Measurements from ENCODE around the gene DHX16. TPM values are rescaled to one million over a fixed set of nuclear protein-coding genes. Genes with fewer than 3 reads are reported as not detected.

The DHX16 gene
- total and polyA plus RNA-seq, 2 experiments from 2014 or later = 36.2 to 36.7 TPM

DNA sequence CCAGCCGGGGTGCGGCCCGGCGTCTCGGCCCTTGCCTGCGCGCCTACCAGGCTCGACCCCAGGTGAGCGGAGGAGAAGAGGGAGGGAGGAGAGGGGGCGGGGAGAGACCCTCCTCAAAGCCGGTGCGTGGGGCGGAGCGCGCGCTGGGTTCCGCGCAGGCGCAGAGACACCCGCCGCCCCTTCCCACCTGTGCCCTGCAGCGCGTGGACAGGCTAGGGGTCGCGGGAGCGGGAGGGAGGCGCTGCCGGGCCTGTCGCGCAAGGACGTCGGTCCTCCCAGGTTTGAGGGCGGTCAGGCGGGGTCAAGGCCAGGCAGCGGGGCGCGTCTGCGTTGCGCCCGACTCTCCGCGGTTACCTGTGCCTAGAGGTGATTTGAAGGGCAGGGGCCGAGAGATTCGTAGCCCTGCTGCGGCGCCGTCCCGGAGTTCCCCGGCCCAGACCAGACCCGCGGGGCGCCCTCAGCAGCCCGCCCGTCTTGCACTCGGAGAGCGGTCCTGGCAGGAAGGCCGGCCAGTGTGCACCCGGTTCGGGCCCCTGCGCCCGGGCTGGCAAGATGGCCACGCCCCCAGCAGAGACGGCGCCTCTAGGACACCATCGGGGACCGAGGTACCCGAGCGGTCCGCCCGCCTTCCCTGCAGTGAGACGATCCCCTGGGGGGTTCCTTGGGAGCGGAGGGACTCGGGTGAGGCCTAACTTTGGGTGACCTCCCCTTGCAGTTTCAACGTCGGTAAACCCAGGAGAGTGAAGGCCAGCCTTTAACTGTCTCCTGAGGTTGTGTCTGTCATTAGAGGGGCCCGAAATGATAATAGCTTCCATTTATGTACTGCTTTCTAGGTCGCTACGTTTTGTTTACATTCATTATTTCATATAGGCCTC lies 25.3 kb downstream of the DHX16 start:
- Histone ChIP-seq H3K27me3 (no peaks in the 10 kb centered on the region), H3K4me1 (ENCODE audit: low read depth) (peaks cover 7% of the 10 kb centered on the region), H3K9me3 (ENCODE audit: low read depth) (no peaks in the 10 kb centered on the region), H3K4me3 (peak overlapping the region; percentile 64), H3K27ac (peak overlapping the region; percentile 83), H3K36me3 (peaks cover 18% of the 10 kb centered on the region)
- DNase-seq (ENCODE audit: low read depth in 1 of 2, low spot score in 1 of 2) = peak; percentile 55 to 88
- TF ChIP-seq, protein P1, sequence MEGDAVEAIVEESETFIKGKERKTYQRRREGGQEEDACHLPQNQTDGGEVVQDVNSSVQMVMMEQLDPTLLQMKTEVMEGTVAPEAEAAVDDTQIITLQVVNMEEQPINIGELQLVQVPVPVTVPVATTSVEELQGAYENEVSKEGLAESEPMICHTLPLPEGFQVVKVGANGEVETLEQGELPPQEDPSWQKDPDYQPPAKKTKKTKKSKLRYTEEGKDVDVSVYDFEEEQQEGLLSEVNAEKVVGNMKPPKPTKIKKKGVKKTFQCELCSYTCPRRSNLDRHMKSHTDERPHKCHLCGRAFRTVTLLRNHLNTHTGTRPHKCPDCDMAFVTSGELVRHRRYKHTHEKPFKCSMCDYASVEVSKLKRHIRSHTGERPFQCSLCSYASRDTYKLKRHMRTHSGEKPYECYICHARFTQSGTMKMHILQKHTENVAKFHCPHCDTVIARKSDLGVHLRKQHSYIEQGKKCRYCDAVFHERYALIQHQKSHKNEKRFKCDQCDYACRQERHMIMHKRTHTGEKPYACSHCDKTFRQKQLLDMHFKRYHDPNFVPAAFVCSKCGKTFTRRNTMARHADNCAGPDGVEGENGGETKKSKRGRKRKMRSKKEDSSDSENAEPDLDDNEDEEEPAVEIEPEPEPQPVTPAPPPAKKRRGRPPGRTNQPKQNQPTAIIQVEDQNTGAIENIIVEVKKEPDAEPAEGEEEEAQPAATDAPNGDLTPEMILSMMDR (IDR thresholded peaks at IDR 0.05; ENCODE audit: low read depth, low read length) = no peak

DNA sequence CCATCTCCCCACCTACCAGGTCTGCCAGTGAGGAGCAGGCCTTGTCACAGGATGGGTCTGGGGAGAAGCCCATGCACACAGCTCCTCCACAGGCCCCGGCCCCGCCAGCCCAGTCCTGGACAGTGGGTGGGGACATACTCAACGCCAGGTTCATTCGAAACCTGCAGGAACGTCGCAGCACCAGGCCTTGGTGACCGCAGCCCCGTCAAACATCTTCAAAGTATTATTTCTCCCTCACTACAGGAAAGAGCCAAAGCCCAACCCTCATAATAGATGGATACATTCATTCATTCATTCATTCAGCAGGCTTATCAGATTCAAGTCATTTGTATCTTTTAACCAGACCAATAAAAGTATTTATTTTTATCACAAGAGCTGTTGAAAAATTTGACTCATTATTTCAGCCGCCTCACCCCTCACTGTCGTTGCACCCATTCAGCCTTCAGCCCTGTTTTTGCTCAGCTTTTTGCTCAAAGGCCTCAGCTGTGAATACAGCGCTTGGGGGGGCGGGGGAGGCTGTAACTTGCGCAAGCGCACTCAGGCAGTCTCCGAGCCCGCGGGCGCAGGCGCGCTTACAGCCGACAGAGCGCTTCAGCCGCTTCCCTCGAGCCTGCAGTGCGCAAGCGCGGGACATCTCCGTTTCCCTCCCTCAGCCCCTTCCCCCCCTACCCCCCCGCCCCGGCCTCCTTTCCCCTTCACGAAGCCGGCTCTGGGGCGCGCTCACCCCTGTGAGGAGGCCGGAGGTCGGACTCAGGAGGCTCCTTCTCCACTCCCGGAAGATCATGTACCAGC lies 26.2 kb downstream of the DHX16 start, which contains the start of gene C6orf136:
Gene C6orf136 (plus strand): TSS at position 684 of the 792 bp plus-strand sequence. CDS start 99 bp downstream, at position 783.
- Histone ChIP-seq H3K4me3 (peak within 1 kb of the TSS; percentile 64), H3K27me3 (no peaks in the 10 kb centered on the region), H3K27ac (peak within 1 kb of the TSS; percentile 83), H3K4me1 (ENCODE audit: low read depth) (peaks cover 7% of the 10 kb centered on the region), H3K9me3 (ENCODE audit: low read depth) (no peaks in the 10 kb centered on the region), H3K36me3 (peaks cover 10% of the 10 kb centered on the region)
- DNase-seq (ENCODE audit: low read depth in 1 of 2, low spot score in 1 of 2) = peak; percentile 93 to 95
- TF ChIP-seq, protein P1 (IDR thresholded peaks at IDR 0.05; ENCODE audit: low read depth, low read length) = no peak

DNA sequence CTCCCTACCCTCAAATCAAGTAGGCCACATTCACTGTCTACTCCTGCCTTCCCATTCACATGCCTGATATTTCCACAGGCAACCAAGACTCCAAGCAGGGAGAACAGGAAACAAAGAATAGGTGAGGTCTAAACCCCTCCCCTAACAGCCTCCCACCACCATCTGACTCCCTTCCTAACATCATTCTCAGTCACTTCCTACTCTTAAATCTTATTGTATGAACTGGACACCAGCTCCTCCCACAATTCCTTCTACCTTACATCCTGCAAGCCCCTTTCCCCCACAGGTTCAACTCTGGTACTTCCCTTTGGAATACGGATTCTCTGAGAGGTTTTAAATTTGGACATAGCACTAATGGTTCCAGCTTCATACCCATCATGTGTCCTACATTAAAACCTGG lies 26.8 kb downstream of the DHX16 start:
- TF ChIP-seq, protein P1 (IDR thresholded peaks at IDR 0.05; ENCODE audit: low read depth, low read length) = no peak
- Histone ChIP-seq H3K4me3 (no peak overlapping the region), H3K36me3 (peaks cover 8% of the 10 kb centered on the region), H3K9me3 (ENCODE audit: low read depth) (no peaks in the 10 kb centered on the region), H3K27ac (peak overlapping the region; percentile 60), H3K27me3 (no peaks in the 10 kb centered on the region), H3K4me1 (ENCODE audit: low read depth) (peaks cover 7% of the 10 kb centered on the region)
- no peak for DNase-seq (ENCODE audit: low read depth in 1 of 2, low spot score in 1 of 2)

DNA sequence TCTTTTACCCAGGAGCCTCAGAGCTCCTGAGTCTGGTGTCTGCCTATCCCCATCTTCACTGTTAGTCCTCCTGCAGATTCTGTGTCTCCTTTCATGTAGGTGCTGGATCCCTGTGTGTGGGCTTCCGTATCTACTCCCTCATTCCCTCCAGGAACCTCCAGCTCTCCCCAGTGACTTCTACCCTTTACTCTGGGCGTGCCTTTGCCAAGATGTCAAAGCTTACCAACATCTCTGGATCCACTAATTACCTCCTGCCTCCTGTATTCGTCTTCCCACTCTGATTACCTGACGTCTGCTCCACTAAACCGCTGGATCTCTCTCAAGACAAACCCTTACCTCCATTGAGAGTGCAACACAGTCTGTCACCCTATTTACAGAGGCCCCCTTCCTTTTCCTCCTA lies 28.0 kb downstream of the DHX16 start:
- no peaks in the 10 kb centered on the region for H3K27me3 ChIP-seq
- peaks cover 14% of the 10 kb centered on the region for H3K36me3 ChIP-seq
- peak overlapping the region; percentile 54 for H3K27ac ChIP-seq
- no peak overlapping the region for H3K4me3 ChIP-seq
- no peaks in the 10 kb centered on the region for H3K9me3 ChIP-seq (ENCODE audit: low read depth)
- peaks cover 7% of the 10 kb centered on the region for H3K4me1 ChIP-seq (ENCODE audit: low read depth)
- no peak for DNase-seq (ENCODE audit: low read depth in 1 of 2, low spot score in 1 of 2)
- TF ChIP-seq, protein P1 (IDR thresholded peaks at IDR 0.05; ENCODE audit: low read depth, low read length) = no peak

DNA sequence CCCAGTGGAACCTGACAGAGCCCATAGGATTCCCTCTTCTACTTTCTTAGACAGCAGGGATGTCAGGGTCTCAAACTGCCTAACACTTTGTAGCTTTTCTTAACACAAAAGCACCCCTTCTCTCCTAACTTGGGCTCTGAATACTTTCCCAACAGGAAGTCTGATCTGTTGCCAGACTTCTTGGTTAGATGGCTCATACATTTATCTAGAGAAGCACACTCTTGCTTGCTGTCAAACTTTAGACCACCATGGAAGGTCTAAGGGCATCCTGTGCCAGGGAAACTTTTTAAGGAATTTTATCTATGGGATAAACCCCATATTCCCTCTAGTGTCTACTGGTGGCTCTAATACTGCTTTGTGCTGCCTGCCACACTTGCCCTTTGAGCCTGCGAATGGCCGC lies 29.1 kb downstream of the DHX16 start:
- H3K4me3 ChIP-seq = no peak overlapping the region
- H3K9me3 ChIP-seq (ENCODE audit: low read depth) = no peaks in the 10 kb centered on the region
- DNase-seq (ENCODE audit: low read depth in 1 of 2, low spot score in 1 of 2) = peak in 1 of 2 donors; percentile 62
- TF ChIP-seq, protein P1 (IDR thresholded peaks at IDR 0.05; ENCODE audit: low read depth, low read length) = no peak
- H3K27me3 ChIP-seq = no peaks in the 10 kb centered on the region
- peaks cover 12% of the 10 kb centered on the region for H3K36me3 ChIP-seq
- H3K27ac ChIP-seq = peak overlapping the region; percentile 48
- peaks cover 7% of the 10 kb centered on the region for H3K4me1 ChIP-seq (ENCODE audit: low read depth)

Data from cardiac muscle cell (in vitro differentiated cells and primary cell).